H1 (cell line): Measurements from ENCODE around the gene ZNF350. TPM values are rescaled to one million over a fixed set of nuclear protein-coding genes. Genes with fewer than 3 reads are reported as not detected.

ENCODE experiments used
- CTCF ChIA-PET: fragments of 300-600 bp; sonication (Branson Sonifier 250); formaldehyde crosslinking; loops from one replicate; lab custom pipeline; 2021; ENCODE audit not compliant: partially characterized antibody; lab: Charles Lee
- POLR2A ChIA-PET: fragments of 300-600 bp; sonication (Branson Sonifier 250); formaldehyde crosslinking; loops from one replicate; lab custom pipeline; 2021; ENCODE audit warnings: inconsistent platforms; ENCODE audit not compliant: partially characterized antibody; lab: Charles Lee
- DNase-seq, 2 experiments: peaks; one replicate each; pipeline versions ENCODE4 v3.0.0 to v3.0.0-alpha.2; 2010 to 2022; ENCODE audit warnings: low spot score in 2 of 2, low read depth in 1 of 2, mixed read lengths in 1 of 2
- FAIRE-seq: peaks from 2 replicates; lab custom pipeline; 2011; peaks lifted over from hg19 to GRCh38; lab: Jason Lieb, UNC
- H2AFZ ChIP-seq: 2 replicates; pipeline ENCODE4 v1.8.1; 2012; ENCODE audit warnings: low read length, inconsistent platforms
- H2AK5ac ChIP-seq: 2 replicates; pipeline ENCODE4 v1.6.1; 2013; ENCODE audit warnings: low read depth, low read length
- H2BK120ac ChIP-seq: replicated peaks from 2 replicates; pipeline ENCODE3; 2013; ENCODE audit warnings: low read depth, low read length, inconsistent platforms
- H2BK12ac ChIP-seq: 2 replicates; pipeline ENCODE4 v1.6.1; 2013; ENCODE audit warnings: low read depth, low read length
- H2BK15ac ChIP-seq: 2 replicates; pipeline ENCODE4 v1.6.1; 2013; ENCODE audit warnings: low read length
- H2BK20ac ChIP-seq: 2 replicates; pipeline ENCODE4 v1.6.1; 2013; ENCODE audit warnings: low read length
- H2BK5ac ChIP-seq: 2 replicates; pipeline ENCODE4 v1.6.1; 2013; ENCODE audit warnings: low read depth, low read length
- H3K14ac ChIP-seq: 2 replicates; pipeline ENCODE4 v1.6.1; 2013; ENCODE audit warnings: inconsistent platforms; ENCODE audit not compliant: insufficient read length
- H3K18ac ChIP-seq: 2 replicates; pipeline ENCODE4 v1.6.1; 2013; ENCODE audit warnings: low read length; ENCODE audit errors: extremely low read depth
- H3K23ac ChIP-seq: 2 replicates; pipeline ENCODE4 v1.6.1; 2013; ENCODE audit warnings: inconsistent platforms; ENCODE audit not compliant: insufficient read length
- H3K23me2 ChIP-seq: 2 replicates; pipeline ENCODE4 v1.6.1; 2013; ENCODE audit warnings: low read depth, low read length
- H3K27ac ChIP-seq: 2 replicates; pipeline ENCODE4 v1.6.1; 2011; ENCODE audit warnings: low read depth, low read length, inconsistent platforms
- H3K27me3 ChIP-seq, 4 experiments: replicated peaks in 1 of 4; 1 replicate in 1 of 4; 2 replicates in 3 of 4; pipeline versions ENCODE4 v1.6.1 to v1.8.1; 2011 to 2013; ENCODE audit warnings: low read length in 3 of 4, mild to moderate bottlenecking in 3 of 4, inconsistent platforms in 2 of 4, mixed read lengths in 2 of 4, moderate library complexity in 1 of 4; ENCODE audit not compliant: control insufficient read depth in 3 of 4, insufficient read depth in 3 of 4; ENCODE audit errors: extremely low read depth in 1 of 4
- H3K36me3 ChIP-seq, 4 experiments: 2 replicates each; pipeline versions ENCODE4 v1.6.1 to v1.8.1; 2011 to 2013; ENCODE audit warnings: mild to moderate bottlenecking in 4 of 4, low read length in 3 of 4, moderate library complexity in 2 of 4, control low read depth in 1 of 4, inconsistent platforms in 1 of 4; ENCODE audit not compliant: insufficient read depth in 4 of 4, control insufficient read depth in 2 of 4
- H3K4ac ChIP-seq: replicated peaks from 2 replicates; pipeline ENCODE3; 2013; ENCODE audit warnings: low read length, low read depth, mixed read lengths, inconsistent platforms; ENCODE audit not compliant: insufficient read length
- H3K4me1 ChIP-seq, 4 experiments: replicated peaks in 1 of 4; 1 replicate in 1 of 4; 2 replicates in 3 of 4; pipeline versions ENCODE4 v1.6.1 to v1.8.1; 2011 to 2013; ENCODE audit warnings: low read length in 3 of 4, inconsistent platforms in 2 of 4, mixed read lengths in 1 of 4; ENCODE audit not compliant: insufficient read depth in 4 of 4, control insufficient read depth in 3 of 4
- H3K4me2 ChIP-seq, 2 experiments: 2 replicates each; pipeline versions ENCODE4 v1.6.1 to v1.8.1; 2011 to 2013; ENCODE audit warnings: low read depth in 2 of 2, low read length in 2 of 2, control low read depth in 1 of 2, inconsistent platforms in 1 of 2, mild to moderate bottlenecking in 1 of 2; ENCODE audit not compliant: insufficient read depth in 1 of 2
- H3K4me3 ChIP-seq, 4 experiments: fragments of 200-600, 300-600 bp in 1 of 4; sonication (generic), shearing (Covaris generic), sonication (Bioruptor Twin) in 1 of 4; 2 replicates each; pipeline versions ENCODE4 v1.5.1 to v1.8.1; 2011 to 2016; ENCODE audit warnings: low read length in 4 of 4, low read depth in 3 of 4, control low read depth in 2 of 4, inconsistent platforms in 2 of 4, mild to moderate bottlenecking in 2 of 4, mixed read lengths in 1 of 4, moderate library complexity in 1 of 4; ENCODE audit not compliant: insufficient read depth in 2 of 4; ENCODE audit errors: extremely low read depth in 1 of 4
- H3K56ac ChIP-seq: replicated peaks from 2 replicates; pipeline ENCODE3; 2013; ENCODE audit warnings: low read depth, mild to moderate bottlenecking, mixed read lengths, low read length, inconsistent platforms; ENCODE audit not compliant: insufficient read length
- H3K79me1 ChIP-seq: 2 replicates; pipeline ENCODE4 v1.6.1; 2013; ENCODE audit warnings: low read depth, low read length, control low read depth
- H3K79me2 ChIP-seq, 2 experiments: 2 replicates each; pipeline versions ENCODE4 v1.6.1 to v1.8.1; 2012 to 2013; ENCODE audit warnings: low read length in 2 of 2, mild to moderate bottlenecking in 2 of 2, inconsistent platforms in 1 of 2; ENCODE audit not compliant: insufficient read depth in 2 of 2, control insufficient read depth in 1 of 2
- H3K9ac ChIP-seq, 4 experiments: replicated peaks in 1 of 4; 1 replicate in 1 of 4; 2 replicates in 3 of 4; pipeline versions ENCODE4 v1.6.1 to v1.8.1; 2011 to 2013; ENCODE audit warnings: low read depth in 3 of 4, low read length in 3 of 4, control low read depth in 2 of 4, mild to moderate bottlenecking in 2 of 4, moderate library complexity in 2 of 4, inconsistent platforms in 1 of 4; ENCODE audit errors: extremely low read depth in 1 of 4
- H3K9me3 ChIP-seq, 2 experiments: 2 replicates each; pipeline versions ENCODE4 v1.6.1 to v1.8.1; 2012 to 2013; ENCODE audit warnings: mild to moderate bottlenecking in 2 of 2, moderate library complexity in 2 of 2, control low read depth in 1 of 2, inconsistent platforms in 1 of 2, low read depth in 1 of 2, low read length in 1 of 2, mixed read lengths in 1 of 2; ENCODE audit not compliant: insufficient read depth in 2 of 2
- H4K20me1 ChIP-seq, 2 experiments: replicated peaks in 1 of 2; 2 replicates each; pipeline versions ENCODE3 to v1.8.1; 2011 to 2013; ENCODE audit warnings: inconsistent platforms in 2 of 2, low read length in 2 of 2, mild to moderate bottlenecking in 1 of 2; ENCODE audit not compliant: insufficient read depth in 2 of 2, control insufficient read depth in 1 of 2
- H4K5ac ChIP-seq: 2 replicates; pipeline ENCODE4 v1.6.1; 2013; ENCODE audit warnings: low read length, low read depth, mixed read lengths, inconsistent platforms; ENCODE audit not compliant: insufficient read length
- H4K8ac ChIP-seq: 2 replicates; pipeline ENCODE4 v1.8.0; 2013; ENCODE audit warnings: mild to moderate bottlenecking, moderate library complexity, low read length, inconsistent platforms; ENCODE audit not compliant: insufficient read depth; ENCODE audit errors: extremely low read depth
- H4K91ac ChIP-seq: replicated peaks from 2 replicates; pipeline ENCODE3; 2013; ENCODE audit warnings: low read length, mixed read lengths, inconsistent platforms; ENCODE audit not compliant: insufficient read length
- RNF2 ChIP-seq: fragments of 200-900, 300-1000 bp; sonication (generic); IDR thresholded peaks from 2 replicates; pipeline ENCODE4 v1.7.1; 2016; ENCODE audit warnings: borderline replicate concordance, low read depth, mild to moderate bottlenecking, antibody characterized with exemption, low read length; ENCODE audit not compliant: poor library complexity, severe bottlenecking; ENCODE audit errors: missing control alignments
- WGBS, 2 experiments: shearing (Covaris generic) in 1 of 2; methylation state at CpG; one replicate each; pipeline versions ENCODE4 v1.1.6 to v1.1.7; 2013 to 2015; ENCODE audit warnings: low lambda C conversion rate in 2 of 2, mixed read lengths in 2 of 2, inconsistent platforms in 1 of 2, low coverage in 1 of 2, missing lambda C conversion rate in 1 of 2; ENCODE audit not compliant: insufficient replicate concordance in 2 of 2, insufficient coverage in 1 of 2, insufficient read length in 1 of 2; ENCODE audit errors: extremely low coverage in 1 of 2, missing lambda C conversion rate in 1 of 2; 5-methylcytosine and 5-hydroxymethylcytosine counted together
- polyA plus RNA-seq, 7 experiments: library from polyadenylated mRNA; depleted of rRNA in 3 of 7; stranded (reverse) in 5 of 7; unstranded in 2 of 7; fragments of >200 nt in 5 of 7; fragments of 200-250 nt in 2 of 7; gene quantifications; 1 replicate in 5 of 7; 2 replicates in 1 of 7; 4 replicates in 1 of 7; pipeline versions ENCODE4 v1.2.1 to v1.2.3, GENCODE V29; 2011 to 2013; ENCODE audit warnings: missing spikeins in 2 of 7, mixed read lengths in 2 of 7
- total RNA-seq: library from RNA; stranded (reverse); fragmentation: NEBNext Ultra II Directional; extraction: Animal tissue kit (Norgen Biotek cat#: 25700); gene quantifications from 2 replicates; pipeline ENCODE4 v1.2.1, GENCODE V29; 2021

Gene ZNF350
- total and polyA plus RNA-seq, 2 of the 8 experiments (the other 6 are each of a cell fraction or from before 2014, with no cell fraction given) = 1.7 to 5.3 TPM

DNA sequence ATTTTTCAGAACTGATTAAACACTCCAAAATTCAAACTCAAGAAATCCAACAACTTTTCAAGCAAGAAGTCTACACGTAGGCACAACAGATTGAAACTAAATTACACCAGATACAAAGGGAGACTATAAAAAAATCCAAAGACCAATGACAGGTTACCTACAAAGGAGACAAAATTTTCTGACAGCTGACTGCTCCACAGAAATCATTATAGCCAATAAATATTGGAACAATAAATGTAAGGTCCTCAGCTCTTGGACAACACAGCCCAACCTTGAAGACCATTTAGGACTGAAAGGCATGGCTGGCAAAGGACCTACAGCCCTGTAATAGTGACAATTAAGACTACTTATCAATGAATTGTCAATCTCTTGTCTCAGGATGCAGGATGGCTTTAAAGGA lies 15.9 kb downstream of the ZNF350 start:
- H3K36me3 ChIP-seq = peaks cover 14 to 76% (median 46%) of the 10 kb centered on the region in 4 experiments; a peak in 7 of 8 replicates
- H3K79me1 ChIP-seq = no peaks in the 10 kb centered on the region
- no peak overlapping the region for H2BK20ac ChIP-seq
- DNase-seq (no peak), FAIRE-seq (no peak)
- H4K20me1 ChIP-seq = no peaks in the 10 kb centered on the region
- H3K18ac ChIP-seq = no peak overlapping the region
- no peak overlapping the region for H2BK5ac ChIP-seq
- ChIA-PET CTCF (no interaction called here), POLR2A (interaction anchor here (1.0 kb wide), 1 partner anchor 38 kb away, joined by 3 read pairs; no protein-coding TSS in a partner anchor)
- H2BK15ac ChIP-seq = no peak overlapping the region
- no peaks in the 10 kb centered on the region for H3K79me2 ChIP-seq
- H3K56ac ChIP-seq = no peak overlapping the region
- no peak overlapping the region for H2BK12ac ChIP-seq
- H3K27me3 ChIP-seq = no peaks in the 10 kb centered on the region
- no peaks in the 10 kb centered on the region for H3K4me1 ChIP-seq
- H3K23me2 ChIP-seq = no peaks in the 10 kb centered on the region
- peaks cover 67 to 69% of the 10 kb centered on the region in 2 experiments for H3K9me3 ChIP-seq
- no peak overlapping the region for H4K91ac ChIP-seq
- H2AFZ ChIP-seq = no peak overlapping the region
- no peak overlapping the region for H3K27ac ChIP-seq
- no peak overlapping the region for H3K4me2 ChIP-seq
- no peak overlapping the region for H2AK5ac ChIP-seq
- WGBS, 2 experiments = 86% methylated on average over 1 of the region's 1 CpG; no CpG with 5 or more reads in 1 of the 2 experiments
- H4K5ac ChIP-seq = no peak overlapping the region
- no peak for TF ChIP-seq RNF2
- no peak overlapping the region for H3K14ac ChIP-seq
- no peak overlapping the region for H3K9ac ChIP-seq
- no peak overlapping the region for H3K4ac ChIP-seq
- H3K23ac ChIP-seq = no peak overlapping the region
- H4K8ac ChIP-seq = no peak overlapping the region
- no peak overlapping the region for H2BK120ac ChIP-seq
- H3K4me3 ChIP-seq = 0 out of 8 replicates have a peak overlapping the region, but pooled peaks of 1 of the 4 experiments have one; percentile 4
